GM12872 (cell line): ENCODE results near the gene CCDC170.
A peak's percentile ranks its signal among the peaks of the same experiment; 100 is the strongest.

Source experiments
- CTCF ChIP-seq: IDR thresholded peaks from 3 replicates; pipeline ENCODE4 v1.5.1; 2011; ENCODE audit warnings: low read depth, mild to moderate bottlenecking, low read length, moderate library complexity; ENCODE audit not compliant: insufficient read depth

CCDC170 gene

GRCh38 chr6:151537556-151537955 is 43.7 kb downstream of the CCDC170 start:
- TF ChIP-seq CTCF, result no peak

- no peak for TF ChIP-seq CTCF
Measured at GRCh38 chr6:151539506-151540268, 45.9 kb downstream of the CCDC170 start.

GRCh38 chr6:151544453-151544852 is 50.6 kb downstream of the CCDC170 start:
- no peak for TF ChIP-seq CTCF

- TF ChIP-seq CTCF, result 0 out of 3 replicates have a peak, but pooled peaks have one; percentile 23
Measured at GRCh38 chr6:151546941-151547659, 53.3 kb downstream of the CCDC170 start.

- TF ChIP-seq CTCF, result no peak
Measured at GRCh38 chr6:151548201-151548600, 54.4 kb downstream of the CCDC170 start.

GRCh38 chr6:151549790-151550189 is 56.0 kb downstream of the CCDC170 start:
- no peak for TF ChIP-seq CTCF

GRCh38 chr6:151550618-151551017 is 56.8 kb downstream of the CCDC170 start:
- no peak for TF ChIP-seq CTCF
